Progenitor cell of endocrine pancreas (in vitro differentiated cells): ENCODE measurements around the gene VASP. TPM values are rescaled to one million over a fixed set of nuclear protein-coding genes. Genes with fewer than 3 reads are reported as not detected.
A peak's percentile ranks its signal among the peaks of the same experiment; 100 is the strongest.

Experiments
- DNase-seq: peaks from one replicate; pipeline ENCODE4 v3.0.0; 2021; ENCODE audit warnings: low spot score; ENCODE audit not compliant: unreplicated experiment
- H3K27ac Mint-ChIP-seq: 2 replicates; pipeline ENCODE4 v1.8.0; 2021; ENCODE audit warnings: mild to moderate bottlenecking, moderate library complexity, mixed read lengths
- H3K27me3 Mint-ChIP-seq: 2 replicates; pipeline ENCODE4 v1.8.0; 2021; ENCODE audit warnings: mixed read lengths
- H3K36me3 Mint-ChIP-seq: 2 replicates; pipeline ENCODE4 v1.8.0; 2022; ENCODE audit warnings: mixed read lengths; ENCODE audit not compliant: insufficient read depth
- H3K4me1 Mint-ChIP-seq: 2 replicates; pipeline ENCODE4 v1.8.0; 2021; ENCODE audit warnings: low read depth, mixed read lengths
- H3K4me3 Mint-ChIP-seq: 2 replicates; pipeline ENCODE4 v1.8.0; 2021; ENCODE audit warnings: low read depth, mild to moderate bottlenecking, moderate library complexity, mixed read lengths
- H3K9me3 Mint-ChIP-seq: 2 replicates; pipeline ENCODE4 v1.8.0; 2021; ENCODE audit warnings: low read depth, mixed read lengths
- total RNA-seq: library from RNA; stranded (reverse); gene quantifications from 2 replicates; pipeline ENCODE4 v1.2.1, GENCODE V29; 2021
- TF ChIP-seq, protein P1 (sequence below): fragments of 200-600 bp; sonication (generic); IDR thresholded peaks from one replicate; pipeline ENCODE4 v1.5.0; 2021; ENCODE audit warnings: antibody characterized with exemption, mild to moderate bottlenecking; ENCODE audit not compliant: unreplicated experiment

The VASP gene
- total RNA-seq, 1 donor from 2014 or later, result 94.9 TPM

GRCh38 chr19:45471931-45472562 lies 35.2 kb upstream of the VASP start:
- Mint-ChIP-seq H3K4me1 (peaks cover 19% of the 10 kb centered on the region), H3K27ac (no peak overlapping the region), H3K4me3 (peak overlapping the region; percentile 77), H3K36me3 (no peaks in the 10 kb centered on the region), H3K9me3 (no peaks in the 10 kb centered on the region), H3K27me3 (peaks cover 31% of the 10 kb centered on the region)
- no peak for DNase-seq
- TF ChIP-seq, protein P1, sequence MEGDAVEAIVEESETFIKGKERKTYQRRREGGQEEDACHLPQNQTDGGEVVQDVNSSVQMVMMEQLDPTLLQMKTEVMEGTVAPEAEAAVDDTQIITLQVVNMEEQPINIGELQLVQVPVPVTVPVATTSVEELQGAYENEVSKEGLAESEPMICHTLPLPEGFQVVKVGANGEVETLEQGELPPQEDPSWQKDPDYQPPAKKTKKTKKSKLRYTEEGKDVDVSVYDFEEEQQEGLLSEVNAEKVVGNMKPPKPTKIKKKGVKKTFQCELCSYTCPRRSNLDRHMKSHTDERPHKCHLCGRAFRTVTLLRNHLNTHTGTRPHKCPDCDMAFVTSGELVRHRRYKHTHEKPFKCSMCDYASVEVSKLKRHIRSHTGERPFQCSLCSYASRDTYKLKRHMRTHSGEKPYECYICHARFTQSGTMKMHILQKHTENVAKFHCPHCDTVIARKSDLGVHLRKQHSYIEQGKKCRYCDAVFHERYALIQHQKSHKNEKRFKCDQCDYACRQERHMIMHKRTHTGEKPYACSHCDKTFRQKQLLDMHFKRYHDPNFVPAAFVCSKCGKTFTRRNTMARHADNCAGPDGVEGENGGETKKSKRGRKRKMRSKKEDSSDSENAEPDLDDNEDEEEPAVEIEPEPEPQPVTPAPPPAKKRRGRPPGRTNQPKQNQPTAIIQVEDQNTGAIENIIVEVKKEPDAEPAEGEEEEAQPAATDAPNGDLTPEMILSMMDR, result no peak

DNA sequence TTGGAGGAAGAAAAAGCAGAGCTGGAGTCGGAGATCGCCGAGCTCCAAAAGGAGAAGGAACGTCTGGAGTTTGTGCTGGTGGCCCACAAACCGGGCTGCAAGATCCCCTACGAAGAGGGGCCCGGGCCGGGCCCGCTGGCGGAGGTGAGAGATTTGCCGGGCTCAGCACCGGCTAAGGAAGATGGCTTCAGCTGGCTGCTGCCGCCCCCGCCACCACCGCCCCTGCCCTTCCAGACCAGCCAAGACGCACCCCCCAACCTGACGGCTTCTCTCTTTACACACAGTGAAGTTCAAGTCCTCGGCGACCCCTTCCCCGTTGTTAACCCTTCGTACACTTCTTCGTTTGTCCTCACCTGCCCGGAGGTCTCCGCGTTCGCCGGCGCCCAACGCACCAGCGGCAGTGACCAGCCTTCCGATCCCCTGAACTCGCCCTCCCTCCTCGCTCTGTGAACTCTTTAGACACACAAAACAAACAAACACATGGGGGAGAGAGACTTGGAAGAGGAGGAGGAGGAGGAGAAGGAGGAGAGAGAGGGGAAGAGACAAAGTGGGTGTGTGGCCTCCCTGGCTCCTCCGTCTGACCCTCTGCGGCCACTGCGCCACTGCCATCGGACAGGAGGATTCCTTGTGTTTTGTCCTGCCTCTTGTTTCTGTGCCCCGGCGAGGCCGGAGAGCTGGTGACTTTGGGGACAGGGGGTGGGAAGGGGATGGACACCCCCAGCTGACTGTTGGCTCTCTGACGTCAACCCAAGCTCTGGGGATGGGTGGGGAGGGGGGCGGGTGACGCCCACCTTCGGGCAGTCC lies 34.5 kb upstream of the VASP start:
- Mint-ChIP-seq H3K36me3 (no peaks in the 10 kb centered on the region), H3K27me3 (peaks cover 31% of the 10 kb centered on the region), H3K9me3 (no peaks in the 10 kb centered on the region), H3K4me1 (peaks cover 19% of the 10 kb centered on the region), H3K27ac (peak overlapping the region; percentile 42), H3K4me3 (peak overlapping the region; percentile 77)
- TF ChIP-seq, protein P1, result no peak
- DNase-seq, result no peak

DNA sequence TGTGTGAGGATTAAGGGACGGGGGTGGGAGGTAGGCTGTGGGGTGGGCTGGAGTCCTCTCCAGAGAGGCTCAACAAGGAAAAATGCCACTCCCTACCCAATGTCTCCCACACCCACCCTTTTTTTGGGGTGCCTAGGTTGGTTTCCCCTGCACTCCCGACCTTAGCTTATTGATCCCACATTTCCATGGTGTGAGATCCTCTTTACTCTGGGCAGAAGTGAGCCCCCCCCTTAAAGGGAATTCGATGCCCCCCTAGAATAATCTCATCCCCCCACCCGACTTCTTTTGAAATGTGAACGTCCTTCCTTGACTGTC lies 34.0 kb upstream of the VASP start:
- Mint-ChIP-seq H3K4me1 (peaks cover 19% of the 10 kb centered on the region), H3K4me3 (no peak overlapping the region), H3K9me3 (no peaks in the 10 kb centered on the region), H3K27ac (no peak overlapping the region), H3K36me3 (no peaks in the 10 kb centered on the region), H3K27me3 (peaks cover 31% of the 10 kb centered on the region)
- TF ChIP-seq, protein P1, result no peak
- no peak for DNase-seq

DNA sequence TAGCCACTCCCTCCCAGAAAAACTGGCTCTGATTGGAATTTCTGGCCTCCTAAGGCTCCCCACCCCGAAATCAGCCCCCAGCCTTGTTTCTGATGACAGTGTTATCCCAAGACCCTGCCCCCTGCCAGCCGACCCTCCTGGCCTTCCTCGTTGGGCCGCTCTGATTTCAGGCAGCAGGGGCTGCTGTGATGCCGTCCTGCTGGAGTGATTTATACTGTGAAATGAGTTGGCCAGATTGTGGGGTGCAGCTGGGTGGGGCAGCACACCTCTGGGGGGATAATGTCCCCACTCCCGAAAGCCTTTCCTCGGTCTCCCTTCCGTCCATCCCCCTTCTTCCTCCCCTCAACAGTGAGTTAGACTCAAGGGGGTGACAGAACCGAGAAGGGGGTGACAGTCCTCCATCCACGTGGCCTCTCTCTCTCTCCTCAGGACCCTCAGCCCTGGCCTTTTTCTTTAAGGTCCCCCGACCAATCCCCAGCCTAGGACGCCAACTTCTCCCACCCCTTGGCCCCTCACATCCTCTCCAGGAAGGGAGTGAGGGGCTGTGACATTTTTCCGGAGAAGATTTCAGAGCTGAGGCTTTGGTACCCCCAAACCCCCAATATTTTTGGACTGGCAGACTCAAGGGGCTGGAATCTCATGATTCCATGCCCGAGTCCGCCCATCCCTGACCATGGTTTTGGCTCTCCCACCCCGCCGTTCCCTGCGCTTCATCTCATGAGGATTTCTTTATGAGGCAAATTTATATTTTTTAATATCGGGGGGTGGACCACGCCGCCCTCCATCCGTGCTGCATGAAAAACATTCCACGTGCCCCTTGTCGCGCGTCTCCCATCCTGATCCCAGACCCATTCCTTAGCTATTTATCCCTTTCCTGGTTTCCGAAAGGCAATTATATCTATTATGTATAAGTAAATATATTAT lies 33.3 kb upstream of the VASP start:
- DNase-seq, result no peak
- H3K27ac Mint-ChIP-seq, result peak overlapping the region; percentile 56
- peak overlapping the region; percentile 22 for H3K4me3 Mint-ChIP-seq
- H3K36me3 Mint-ChIP-seq, result no peaks in the 10 kb centered on the region
- TF ChIP-seq, protein P1, result no peak
- no peaks in the 10 kb centered on the region for H3K9me3 Mint-ChIP-seq
- peaks cover 15% of the 10 kb centered on the region for H3K4me1 Mint-ChIP-seq
- peaks cover 31% of the 10 kb centered on the region for H3K27me3 Mint-ChIP-seq
